DMS153 treated with DMSO at 0.1 percent for 48 hours (cell line): ENCODE results near the gene SEPTIN12.
"Not testable (repeated sequence)": the region's sequence is repeated elsewhere in the genome, so short reads cannot be mapped to it uniquely, and the experiment has no call there.

ENCODE experiments used
- DNase-seq: peaks from one replicate; lab custom pipeline; 2025; ENCODE audit not compliant: unreplicated experiment; lab: John Stamatoyannopoulos, UW

SEPTIN12 gene

GRCh38 chr16:4755687-4756086 is 32.5 kb downstream of the SEPTIN12 start:
- DNase-seq: no peak

GRCh38 chr16:4754865-4755264 is 33.3 kb downstream of the SEPTIN12 start:
- DNase-seq: no peak

- no peak for DNase-seq
These were observed 34.9 kb downstream of the SEPTIN12 start for GRCh38 chr16:4753227-4753626.

GRCh38 chr16:4752351-4753100 is 35.6 kb downstream of the SEPTIN12 start:
- no peak for DNase-seq

GRCh38 chr16:4750896-4751295 is 37.2 kb downstream of the SEPTIN12 start:
- DNase-seq: no peak

- no peak for DNase-seq
These were observed 38.4 kb downstream of the SEPTIN12 start for GRCh38 chr16:4749700-4750257.

- no peak for DNase-seq
These were observed 39.3 kb downstream of the SEPTIN12 start for GRCh38 chr16:4748682-4749411.

- no peak for DNase-seq
These were observed 40.1 kb downstream of the SEPTIN12 start for GRCh38 chr16:4747906-4748681.

GRCh38 chr16:4746991-4747574 is 41.1 kb downstream of the SEPTIN12 start:
- DNase-seq: no peak

GRCh38 chr16:4746215-4746614 is 41.9 kb downstream of the SEPTIN12 start:
- no peak for DNase-seq

- DNase-seq: no peak
These were observed 42.9 kb downstream of the SEPTIN12 start for GRCh38 chr16:4745274-4745569.

- no peak for DNase-seq
These were observed 43.4 kb downstream of the SEPTIN12 start for GRCh38 chr16:4744555-4745273.

- no peak for DNase-seq
These were observed 44.8 kb downstream of the SEPTIN12 start for GRCh38 chr16:4743226-4743878.

- not testable (repeated sequence) for DNase-seq
These were observed 49.8 kb downstream of the SEPTIN12 start for GRCh38 chr16:4738370-4738769.

- DNase-seq: no peak
These were observed 50.6 kb downstream of the SEPTIN12 start for GRCh38 chr16:4737545-4737944.

- no peak for DNase-seq
These were observed 51.6 kb downstream of the SEPTIN12 start for GRCh38 chr16:4736546-4736945.

GRCh38 chr16:4734730-4735535 is 53.2 kb downstream of the SEPTIN12 start:
- peak; percentile 59 for DNase-seq

GRCh38 chr16:4734063-4734729 is 53.9 kb downstream of the SEPTIN12 start, which contains the start of the genes ANKS3 and DNAAF8:
Gene ANKS3, minus strand, starts transcription at chr16:4734271. Its CDS starts 4,122 bp downstream, at chr16:4730149.
Gene DNAAF8, plus strand, starts transcription at chr16:4734537. Its CDS starts 1,978 bp downstream, at chr16:4736515.
- peak; percentile 68 for DNase-seq

GRCh38 chr16:4733747-4734062 is 54.4 kb downstream of the SEPTIN12 start:
- DNase-seq: no peak
